ENCODE results near the gene EIF6.

DNA sequence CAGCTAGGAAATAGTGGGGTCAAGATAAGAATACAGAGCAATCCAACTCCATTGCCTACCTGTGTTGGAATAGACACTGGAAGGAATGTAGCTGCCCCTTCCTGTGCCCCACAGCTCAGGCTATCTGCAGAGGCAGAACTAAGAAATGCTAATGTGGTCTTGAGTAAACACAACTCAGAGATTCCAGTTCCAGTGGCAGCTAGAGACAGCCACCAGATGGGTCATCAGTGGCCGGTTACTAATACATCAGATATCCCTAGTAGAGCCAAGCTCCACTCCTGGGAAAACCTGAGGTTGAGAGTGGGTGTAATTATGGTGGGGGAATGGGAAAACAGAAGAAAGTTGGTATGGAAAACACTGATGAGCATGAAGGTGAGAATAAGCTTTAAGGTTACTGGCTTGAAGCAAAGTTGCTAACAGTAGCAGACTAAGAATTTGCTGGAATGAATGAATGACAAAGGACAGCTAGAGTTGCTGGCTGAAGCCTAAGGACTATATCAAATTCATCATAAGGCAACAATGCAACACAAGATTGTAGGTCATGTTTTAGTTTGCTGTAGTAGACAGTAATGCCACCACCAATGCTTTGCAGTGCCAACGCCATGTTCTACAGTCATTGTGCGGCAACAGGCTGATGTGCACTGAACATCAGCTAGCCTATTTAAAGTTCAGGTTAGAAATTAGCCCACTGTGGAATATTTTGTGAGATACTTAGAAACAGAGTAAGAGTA is 36.0 kb upstream of the EIF6 start:
- TF ChIP-seq ZNF560 (tag by site-specific recombination; IDR thresholded peaks at IDR 0.05; ENCODE audit: borderline replicate concordance), result no peak
- TF ChIP-seq, protein P1, sequence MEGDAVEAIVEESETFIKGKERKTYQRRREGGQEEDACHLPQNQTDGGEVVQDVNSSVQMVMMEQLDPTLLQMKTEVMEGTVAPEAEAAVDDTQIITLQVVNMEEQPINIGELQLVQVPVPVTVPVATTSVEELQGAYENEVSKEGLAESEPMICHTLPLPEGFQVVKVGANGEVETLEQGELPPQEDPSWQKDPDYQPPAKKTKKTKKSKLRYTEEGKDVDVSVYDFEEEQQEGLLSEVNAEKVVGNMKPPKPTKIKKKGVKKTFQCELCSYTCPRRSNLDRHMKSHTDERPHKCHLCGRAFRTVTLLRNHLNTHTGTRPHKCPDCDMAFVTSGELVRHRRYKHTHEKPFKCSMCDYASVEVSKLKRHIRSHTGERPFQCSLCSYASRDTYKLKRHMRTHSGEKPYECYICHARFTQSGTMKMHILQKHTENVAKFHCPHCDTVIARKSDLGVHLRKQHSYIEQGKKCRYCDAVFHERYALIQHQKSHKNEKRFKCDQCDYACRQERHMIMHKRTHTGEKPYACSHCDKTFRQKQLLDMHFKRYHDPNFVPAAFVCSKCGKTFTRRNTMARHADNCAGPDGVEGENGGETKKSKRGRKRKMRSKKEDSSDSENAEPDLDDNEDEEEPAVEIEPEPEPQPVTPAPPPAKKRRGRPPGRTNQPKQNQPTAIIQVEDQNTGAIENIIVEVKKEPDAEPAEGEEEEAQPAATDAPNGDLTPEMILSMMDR (tag by site-specific recombination; IDR thresholded peaks at IDR 0.05), result no peak
- TF ChIP-seq ZNF211 (tag by site-specific recombination; IDR thresholded peaks at IDR 0.05; ENCODE audit: low read depth), result no peak
- TF ChIP-seq ZNF707 (tag by site-specific recombination; IDR thresholded peaks at IDR 0.05), result no peak

Measured in HEK293 (cell line).